ENCODE measurements around the gene HIPK2. TPM values are rescaled to one million over a fixed set of nuclear protein-coding genes. Genes with fewer than 3 reads are reported as not detected.
A peak's percentile ranks its signal among the peaks of the same experiment; 100 is the strongest.

Gene HIPK2
- total RNA-seq (ENCODE audit: unreplicated experiment), result 47.2 TPM
- long read RNA-seq, partial matches to known transcripts, result 0 of 2 reads
- long read RNA-seq, other reads (novel, unspliced or antisense), result 2 of 2 reads

GRCh38 chr7:139777948-139778841 is at the start of gene HIPK2:
Gene HIPK2, minus strand, starts transcription at chr7:139777998. Its CDS starts 375 bp downstream, at chr7:139777623.
- H3K27me3 Mint-ChIP-seq (ENCODE audit: unreplicated experiment), result peaks cover 14% of the 10 kb centered on the region
- peak within 1 kb of the TSS; percentile 99 for H3K4me3 Mint-ChIP-seq (ENCODE audit: unreplicated experiment)
- peak within 1 kb of the TSS; percentile 82 for H3K27ac Mint-ChIP-seq (ENCODE audit: unreplicated experiment)
- no peaks in the 10 kb centered on the region for H3K9me3 Mint-ChIP-seq (ENCODE audit: unreplicated experiment)
- peaks cover 26% of the 10 kb centered on the region for H3K4me1 Mint-ChIP-seq (ENCODE audit: unreplicated experiment)
- no peak for TF ChIP-seq CTCF (IDR thresholded peaks at IDR 0.05; ENCODE audit: unreplicated experiment)
- DNase-seq (ENCODE audit: low spot score), result peak; percentile 75
- peaks cover 9% of the 10 kb centered on the region for H3K36me3 Mint-ChIP-seq (ENCODE audit: low read depth, unreplicated experiment)

GRCh38 chr7:139827042-139827441 is 49.2 kb upstream of the HIPK2 start:
- Mint-ChIP-seq H3K27ac (ENCODE audit: unreplicated experiment) (no peak overlapping the region), H3K36me3 (ENCODE audit: low read depth, unreplicated experiment) (no peaks in the 10 kb centered on the region), H3K4me1 (ENCODE audit: unreplicated experiment) (peaks cover 19% of the 10 kb centered on the region), H3K4me3 (ENCODE audit: unreplicated experiment) (no peak overlapping the region), H3K9me3 (ENCODE audit: unreplicated experiment) (no peaks in the 10 kb centered on the region), H3K27me3 (ENCODE audit: unreplicated experiment) (no peaks in the 10 kb centered on the region)
- no peak for DNase-seq (ENCODE audit: low spot score)
- no peak for TF ChIP-seq CTCF (IDR thresholded peaks at IDR 0.05; ENCODE audit: unreplicated experiment)

- DNase-seq (ENCODE audit: low spot score), result no peak
- Mint-ChIP-seq H3K4me1 (ENCODE audit: unreplicated experiment) (peaks cover 12% of the 10 kb centered on the region), H3K4me3 (ENCODE audit: unreplicated experiment) (no peak overlapping the region), H3K27ac (ENCODE audit: unreplicated experiment) (no peak overlapping the region), H3K27me3 (ENCODE audit: unreplicated experiment) (no peaks in the 10 kb centered on the region), H3K9me3 (ENCODE audit: unreplicated experiment) (no peaks in the 10 kb centered on the region), H3K36me3 (ENCODE audit: low read depth, unreplicated experiment) (no peaks in the 10 kb centered on the region)
- TF ChIP-seq CTCF (IDR thresholded peaks at IDR 0.05; ENCODE audit: unreplicated experiment), result no peak
Observed at GRCh38 chr7:139825666-139826290, 48.0 kb upstream of the HIPK2 start.

DNA sequence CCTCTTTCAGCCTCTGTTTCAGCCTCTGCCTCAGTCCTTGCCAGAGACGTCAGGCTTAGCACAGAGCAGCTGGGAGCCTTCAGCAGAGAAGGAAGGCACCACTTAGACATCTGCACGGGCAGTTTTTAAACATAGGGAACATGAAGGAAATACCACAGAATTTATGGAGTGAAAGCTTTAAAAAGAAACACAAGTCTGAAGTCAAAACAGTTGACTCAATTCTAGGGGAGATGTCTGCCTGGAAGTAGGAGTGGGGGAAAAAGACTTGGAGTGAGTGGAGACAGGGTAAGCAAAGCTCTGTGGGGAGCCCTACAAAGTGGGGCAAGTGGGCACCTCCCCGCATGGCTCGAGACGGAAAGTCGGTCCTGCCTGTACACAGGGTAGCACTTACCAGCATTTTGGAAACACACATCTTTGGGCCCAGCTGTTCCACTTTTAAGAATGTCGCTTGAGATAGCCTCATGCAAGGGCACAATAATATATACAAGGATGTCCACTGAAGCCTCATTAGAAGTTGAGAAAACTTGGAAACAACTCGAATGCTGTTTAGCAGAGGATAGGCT is 46.2 kb upstream of the HIPK2 start:
- Mint-ChIP-seq H3K4me1 (ENCODE audit: unreplicated experiment) (peaks cover under 1% of the 10 kb centered on the region), H3K27me3 (ENCODE audit: unreplicated experiment) (no peaks in the 10 kb centered on the region), H3K4me3 (ENCODE audit: unreplicated experiment) (no peak overlapping the region), H3K27ac (ENCODE audit: unreplicated experiment) (no peak overlapping the region), H3K36me3 (ENCODE audit: low read depth, unreplicated experiment) (no peaks in the 10 kb centered on the region), H3K9me3 (ENCODE audit: unreplicated experiment) (no peaks in the 10 kb centered on the region)
- no peak for TF ChIP-seq CTCF (IDR thresholded peaks at IDR 0.05; ENCODE audit: unreplicated experiment)
- DNase-seq (ENCODE audit: low spot score), result no peak

Measured in endothelial cell (in vitro differentiated cells).